ENCODE measurements around the gene NIFK. TPM values are rescaled to one million over a fixed set of nuclear protein-coding genes. Genes with fewer than 3 reads are reported as not detected.
"Not testable (repeated sequence)": the region's sequence is repeated elsewhere in the genome, so short reads cannot be mapped to it uniquely, and the experiment has no call there.

The NIFK gene
- total RNA-seq, 4 donors from 2014 or later: 21.2 to 61.2 (median 39.4) TPM

- Histone ChIP-seq H3K4me3 (no peak overlapping the region), H3K4me1 (no peaks in the 10 kb centered on the region), H3K36me3 (no peaks in the 10 kb centered on the region), H3K27me3 (no peaks in the 10 kb centered on the region), H3K9me3 (no peaks in the 10 kb centered on the region), H3K27ac (no peak overlapping the region)
- intact Hi-C loops (cut with DNase I; ENCODE audit: low total_unique reads): no loop called here
- no peak for TF ChIP-seq POLR2A (IDR thresholded peaks at IDR 0.05)
- no peak for TF ChIP-seq CTCF (IDR thresholded peaks at IDR 0.05)
- DNase-seq: no peak
Observed at GRCh38 chr2:121696410-121696930, 40.2 kb downstream of the NIFK start.

GRCh38 chr2:121695171-121695451 lies 41.6 kb downstream of the NIFK start:
- no peaks in the 10 kb centered on the region for H3K36me3 ChIP-seq
- intact Hi-C loops (cut with DNase I; ENCODE audit: low total_unique reads): no loop called here
- DNase-seq: no peak
- no peaks in the 10 kb centered on the region for H3K27me3 ChIP-seq
- H3K4me1 ChIP-seq: no peaks in the 10 kb centered on the region
- no peak overlapping the region for H3K4me3 ChIP-seq
- H3K9me3 ChIP-seq: no peaks in the 10 kb centered on the region
- TF ChIP-seq POLR2A (IDR thresholded peaks at IDR 0.05): no peak
- TF ChIP-seq CTCF (IDR thresholded peaks at IDR 0.05): no peak
- H3K27ac ChIP-seq: no peak overlapping the region

GRCh38 chr2:121694398-121695170 lies 42.1 kb downstream of the NIFK start:
- TF ChIP-seq POLR2A (IDR thresholded peaks at IDR 0.05): no peak
- TF ChIP-seq CTCF (IDR thresholded peaks at IDR 0.05): no peak
- Histone ChIP-seq H3K27me3 (no peaks in the 10 kb centered on the region), H3K4me1 (no peaks in the 10 kb centered on the region), H3K36me3 (no peaks in the 10 kb centered on the region), H3K9me3 (no peaks in the 10 kb centered on the region), H3K4me3 (no peak overlapping the region), H3K27ac (no peak overlapping the region)
- DNase-seq: no peak
- intact Hi-C loops (cut with DNase I; ENCODE audit: low total_unique reads): no loop called here

- H3K36me3 ChIP-seq; intact Hi-C loops (cut with DNase I; ENCODE audit: low total_unique reads); H3K4me3 ChIP-seq; H3K27ac ChIP-seq; H3K9me3 ChIP-seq; H3K27me3 ChIP-seq; H3K4me1 ChIP-seq; DNase-seq: not testable (repeated sequence)
Observed at GRCh38 chr2:121690572-121690971, 46.1 kb downstream of the NIFK start.

GRCh38 chr2:121690095-121690494 lies 46.6 kb downstream of the NIFK start:
- Histone ChIP-seq H3K27ac (no peak overlapping the region), H3K9me3 (no peaks in the 10 kb centered on the region), H3K4me3 (no peak overlapping the region), H3K36me3 (no peaks in the 10 kb centered on the region), H3K4me1 (no peaks in the 10 kb centered on the region), H3K27me3 (no peaks in the 10 kb centered on the region)
- DNase-seq: no peak
- intact Hi-C loops (cut with DNase I; ENCODE audit: low total_unique reads): no loop called here
- TF ChIP-seq POLR2A (IDR thresholded peaks at IDR 0.05) (no peak), CTCF (IDR thresholded peaks at IDR 0.05) (no peak)

All from uterus (tissue), 4 donors.